PC-9 (cell line): ENCODE measurements around the gene ZBTB11. TPM values are rescaled to one million over a fixed set of nuclear protein-coding genes. Genes with fewer than 3 reads are reported as not detected.
A peak's percentile ranks its signal among the peaks of the same experiment; 100 is the strongest.

Experiments
- Bru-seq: library from RNA; stranded (reverse); fragments of 400-500 nt; gene quantifications from one replicate; lab custom pipeline; 2021; lab: Mats Ljungman, UMichigan
- BruChase-seq, 2 experiments: library from RNA; stranded (reverse); fragments of 400-500 nt; gene quantifications; one replicate each; lab custom pipeline; 2021; lab: Mats Ljungman, UMichigan
- BruUV-seq: library from RNA; stranded (reverse); fragments of 400-500 nt; replicated peaks from 2 replicates; lab custom pipeline; 2021; lab: Mats Ljungman, UMichigan
- CTCF ChIA-PET: fragments of 300-600 bp; sonication (Branson Sonifier 250); formaldehyde crosslinking; loops from one replicate; lab custom pipeline; 2022; ENCODE audit warnings: antibody characterized with exemption; lab: Charles Lee
- POLR2A ChIA-PET: fragments of 300-600 bp; sonication (Branson Sonifier 250); formaldehyde crosslinking; loops from one replicate; lab custom pipeline; 2022; ENCODE audit warnings: antibody characterized with exemption; ENCODE audit not compliant: unreplicated experiment; lab: Charles Lee
- DNase-seq, 2 experiments: peaks; one replicate each; pipeline versions ENCODE4 v3.0.0 to v3.0.0-alpha.2; 2015 to 2022; ENCODE audit warnings: mixed read lengths in 1 of 2
- H2AFZ ChIP-seq: fragments of 200-600 bp; sonication (generic); 2 replicates; pipeline ENCODE4 v1.8.1; 2017; ENCODE audit warnings: antibody characterized with exemption
- H3F3A ChIP-seq: fragments of 200-600 bp; sonication (generic); 2 replicates; pipeline ENCODE4 v1.8.1; 2017; ENCODE audit warnings: antibody characterized with exemption, mild to moderate bottlenecking, low read depth; ENCODE audit not compliant: insufficient read depth
- H3K27ac ChIP-seq: fragments of 200-600 bp; sonication (generic); 2 replicates; pipeline ENCODE4 v1.6.1; 2016; ENCODE audit warnings: mixed run types
- H3K27me3 ChIP-seq: fragments of 200-600 bp; sonication (generic); 2 replicates; pipeline ENCODE4 v1.6.1; 2016; ENCODE audit warnings: low read depth, mixed run types; ENCODE audit not compliant: insufficient read depth
- H3K36me3 ChIP-seq: fragments of 200-600 bp; sonication (generic); 2 replicates; pipeline ENCODE4 v1.6.1; 2016; ENCODE audit warnings: low read depth, mixed run types
- H3K4me1 ChIP-seq: fragments of 200-600 bp; sonication (generic); replicated peaks from 2 replicates; pipeline ENCODE4 v1.6.1; 2016; ENCODE audit warnings: mixed run types; ENCODE audit not compliant: insufficient read depth
- H3K4me2 ChIP-seq: fragments of 200-600 bp; sonication (generic); 2 replicates; pipeline ENCODE4 v1.6.1; 2017; ENCODE audit warnings: mixed run types
- H3K4me3 ChIP-seq: fragments of 200-600 bp; sonication (generic); 2 replicates; pipeline ENCODE4 v1.6.1; 2016; ENCODE audit warnings: mixed run types
- H3K79me2 ChIP-seq: fragments of 200-600 bp; sonication (generic); 2 replicates; pipeline ENCODE4 v1.6.1; 2017; ENCODE audit warnings: low read depth, mixed run types
- H3K9me2 ChIP-seq: fragments of 200-600 bp; sonication (generic); 2 replicates; pipeline ENCODE4 v1.8.1; 2017; ENCODE audit warnings: mild to moderate bottlenecking; ENCODE audit not compliant: insufficient read depth
- H3K9me3 ChIP-seq: fragments of 200-600 bp; sonication (generic); 2 replicates; pipeline ENCODE4 v1.8.1; 2016; ENCODE audit warnings: low read depth; ENCODE audit not compliant: insufficient read depth
- H4K20me1 ChIP-seq: fragments of 200-600 bp; sonication (generic); 2 replicates; pipeline ENCODE4 v1.8.1; 2017; ENCODE audit not compliant: insufficient read depth
- EZH2 ChIP-seq: fragments of 200-600 bp; sonication (generic); IDR thresholded peaks from 2 replicates; pipeline ENCODE4 v1.8.0; 2017; ENCODE audit warnings: antibody characterized with exemption, low read depth
- intact Hi-C: fragments of 100-400 bp; cut with micrococcal nuclease; formaldehyde crosslinking; loops from one replicate; pipeline ENCODE4 v1.10.0; 2022; ENCODE audit not compliant: unreplicated experiment
- long read RNA-seq: library from polyadenylated mRNA; stranded (forward); transcript quantifications from one replicate; pipeline ENCODE4 v2.0.0, GENCODE V29; 2022
- total RNA-seq: library from RNA; stranded (reverse); gene quantifications from 2 replicates; pipeline ENCODE4 v1.2.3, GENCODE V29; 2021
- TF ChIP-seq, protein P1 (sequence below): fragments of 200-600 bp; sonication (generic); conservative IDR thresholded peaks from 2 replicates; pipeline ENCODE4 v1.6.1; 2017; ENCODE audit warnings: mixed run types, antibody characterized with exemption, mild to moderate bottlenecking, moderate library complexity

Gene ZBTB11, protein sequence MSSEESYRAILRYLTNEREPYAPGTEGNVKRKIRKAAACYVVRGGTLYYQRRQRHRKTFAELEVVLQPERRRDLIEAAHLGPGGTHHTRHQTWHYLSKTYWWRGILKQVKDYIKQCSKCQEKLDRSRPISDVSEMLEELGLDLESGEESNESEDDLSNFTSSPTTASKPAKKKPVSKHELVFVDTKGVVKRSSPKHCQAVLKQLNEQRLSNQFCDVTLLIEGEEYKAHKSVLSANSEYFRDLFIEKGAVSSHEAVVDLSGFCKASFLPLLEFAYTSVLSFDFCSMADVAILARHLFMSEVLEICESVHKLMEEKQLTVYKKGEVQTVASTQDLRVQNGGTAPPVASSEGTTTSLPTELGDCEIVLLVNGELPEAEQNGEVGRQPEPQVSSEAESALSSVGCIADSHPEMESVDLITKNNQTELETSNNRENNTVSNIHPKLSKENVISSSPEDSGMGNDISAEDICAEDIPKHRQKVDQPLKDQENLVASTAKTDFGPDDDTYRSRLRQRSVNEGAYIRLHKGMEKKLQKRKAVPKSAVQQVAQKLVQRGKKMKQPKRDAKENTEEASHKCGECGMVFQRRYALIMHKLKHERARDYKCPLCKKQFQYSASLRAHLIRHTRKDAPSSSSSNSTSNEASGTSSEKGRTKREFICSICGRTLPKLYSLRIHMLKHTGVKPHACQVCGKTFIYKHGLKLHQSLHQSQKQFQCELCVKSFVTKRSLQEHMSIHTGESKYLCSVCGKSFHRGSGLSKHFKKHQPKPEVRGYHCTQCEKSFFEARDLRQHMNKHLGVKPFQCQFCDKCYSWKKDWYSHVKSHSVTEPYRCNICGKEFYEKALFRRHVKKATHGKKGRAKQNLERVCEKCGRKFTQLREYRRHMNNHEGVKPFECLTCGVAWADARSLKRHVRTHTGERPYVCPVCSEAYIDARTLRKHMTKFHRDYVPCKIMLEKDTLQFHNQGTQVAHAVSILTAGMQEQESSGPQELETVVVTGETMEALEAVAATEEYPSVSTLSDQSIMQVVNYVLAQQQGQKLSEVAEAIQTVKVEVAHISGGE
- 18.0 and 22.1 TPM in 2 replicates for total RNA-seq
- percentile 89 among the genes with signal in this experiment for Bru-seq, nascent RNA
- percentile 95 among the genes with signal in this experiment for BruChase-seq, experiment 1, labeled RNA remaining after a 2-hour chase
- percentile 88 among the genes with signal in this experiment for BruChase-seq, experiment 2, labeled RNA remaining after a 6-hour chase
- long read RNA-seq, full-length matches to known transcripts: 10 of 13 reads
- long read RNA-seq, partial matches to known transcripts: 3 of 13 reads
- long read RNA-seq, other reads (novel, unspliced or antisense): 0 of 13 reads

DNA sequence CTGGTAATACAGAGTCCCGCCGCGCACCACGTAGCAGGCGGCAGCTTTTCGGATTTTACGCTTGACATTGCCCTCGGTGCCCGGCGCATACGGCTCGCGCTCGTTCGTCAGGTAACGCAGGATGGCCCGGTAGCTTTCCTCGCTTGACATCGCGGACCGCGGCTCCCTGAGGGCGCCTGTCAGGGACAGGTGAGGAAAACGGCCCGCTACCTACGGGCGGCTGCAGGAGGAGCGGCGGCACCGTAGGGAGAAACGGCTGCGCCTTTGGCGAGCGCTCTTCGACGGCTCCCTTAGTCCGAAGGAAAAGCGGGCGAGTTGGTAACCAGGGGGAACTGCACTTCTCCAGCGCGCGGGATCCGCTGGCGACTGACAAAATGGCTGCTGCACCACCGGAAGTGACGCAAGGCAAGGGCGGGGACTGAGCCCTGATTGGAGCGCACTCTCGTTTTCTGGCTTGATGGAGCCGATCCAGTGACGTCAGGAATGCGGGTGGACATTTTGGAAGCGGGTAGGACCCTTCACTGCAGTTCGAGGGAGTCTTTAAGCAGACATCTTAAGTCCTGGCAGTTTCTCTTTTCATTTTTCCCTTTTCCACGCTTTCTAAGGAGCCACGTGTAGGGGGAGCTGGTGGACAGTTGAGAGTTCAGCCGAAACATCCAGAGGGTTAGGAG lies at the start of gene ZBTB11:
TSS of gene ZBTB11 (minus strand) at position 368 of the 671 bp plus-strand sequence. CDS start at position 150, 218 bp downstream.
- CTCF ChIA-PET: interaction anchor here (0.5 to 1.4 kb wide), 8 partner anchors 31 to 1338 kb away, joined by 3 to 8 read pairs (median 5); partner anchors contain the start of gene CEP97
- POLR2A ChIA-PET: interaction anchor here (0.7 to 1.3 kb wide), 5 partner anchors 11 to 500 kb away, joined by 3 to 6 read pairs (median 4); partner anchors contain the start of genes CEP97 and PCNP

DNA sequence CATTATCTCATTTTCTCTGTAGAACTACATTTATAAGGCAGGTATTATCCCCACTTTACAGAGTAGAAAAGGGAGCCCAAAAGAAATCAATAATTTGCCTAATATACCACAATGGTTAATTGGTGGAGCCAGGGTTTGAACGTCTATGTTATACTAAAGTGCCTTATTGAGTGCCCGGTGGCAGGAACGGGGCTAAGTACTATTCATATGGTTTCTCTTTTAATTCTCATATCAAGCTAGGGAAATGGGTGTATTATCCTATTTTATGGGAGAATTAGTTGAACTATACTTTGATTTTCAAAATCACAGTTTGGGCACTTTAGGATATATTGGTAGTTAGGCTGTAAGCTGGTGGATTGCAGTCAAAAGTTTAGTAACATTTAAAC lies 49.0 kb upstream of the ZBTB11 start:
- 0 out of 2 replicates have a peak, but pooled peaks cover 11% of the 10 kb centered on the region for H3F3A ChIP-seq
- no peaks in the 10 kb centered on the region for H3K9me2 ChIP-seq
- H3K79me2 ChIP-seq: peaks cover 18% of the 10 kb centered on the region
- H3K36me3 ChIP-seq: peaks cover 5% of the 10 kb centered on the region; the same call in 1 of the 2 replicates
- intact Hi-C loops: loop anchor here (2.0 kb wide), 1 partner anchor 39 kb away; the partner anchor contains the start of gene RPL24
- POLR2A ChIA-PET: no interaction called here
- peak overlapping the region; percentile 100; the same call in 1 of the 2 replicates for H2AFZ ChIP-seq
- no peaks in the 10 kb centered on the region for H3K9me3 ChIP-seq
- CTCF ChIA-PET: interaction anchor here (0.9 kb wide), 1 partner anchor 499 kb away, joined by 3 read pairs; no protein-coding TSS in a partner anchor
- TF ChIP-seq, protein P1, sequence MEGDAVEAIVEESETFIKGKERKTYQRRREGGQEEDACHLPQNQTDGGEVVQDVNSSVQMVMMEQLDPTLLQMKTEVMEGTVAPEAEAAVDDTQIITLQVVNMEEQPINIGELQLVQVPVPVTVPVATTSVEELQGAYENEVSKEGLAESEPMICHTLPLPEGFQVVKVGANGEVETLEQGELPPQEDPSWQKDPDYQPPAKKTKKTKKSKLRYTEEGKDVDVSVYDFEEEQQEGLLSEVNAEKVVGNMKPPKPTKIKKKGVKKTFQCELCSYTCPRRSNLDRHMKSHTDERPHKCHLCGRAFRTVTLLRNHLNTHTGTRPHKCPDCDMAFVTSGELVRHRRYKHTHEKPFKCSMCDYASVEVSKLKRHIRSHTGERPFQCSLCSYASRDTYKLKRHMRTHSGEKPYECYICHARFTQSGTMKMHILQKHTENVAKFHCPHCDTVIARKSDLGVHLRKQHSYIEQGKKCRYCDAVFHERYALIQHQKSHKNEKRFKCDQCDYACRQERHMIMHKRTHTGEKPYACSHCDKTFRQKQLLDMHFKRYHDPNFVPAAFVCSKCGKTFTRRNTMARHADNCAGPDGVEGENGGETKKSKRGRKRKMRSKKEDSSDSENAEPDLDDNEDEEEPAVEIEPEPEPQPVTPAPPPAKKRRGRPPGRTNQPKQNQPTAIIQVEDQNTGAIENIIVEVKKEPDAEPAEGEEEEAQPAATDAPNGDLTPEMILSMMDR: no peak
- TF ChIP-seq EZH2: no peak
- H4K20me1 ChIP-seq: no peaks in the 10 kb centered on the region
- peak overlapping the region; percentile 77 for H3K4me2 ChIP-seq
- no peak for DNase-seq
- H3K4me3 ChIP-seq: peak overlapping the region; percentile 90; the same call in 1 of the 2 replicates
- H3K4me1 ChIP-seq: peaks cover 10% of the 10 kb centered on the region
- no TSS peak for BruUV-seq
- no peak overlapping the region for H3K27ac ChIP-seq
- H3K27me3 ChIP-seq: no peaks in the 10 kb centered on the region

More for the DNA sequence above, at the start of gene ZBTB11:
- peak within 1 kb of the TSS; percentile 70 for H3K27ac ChIP-seq
- TF ChIP-seq, protein P1: peak; percentile 73
- no peak for TF ChIP-seq EZH2
- no peaks in the 10 kb centered on the region for H3K27me3 ChIP-seq
- H3K36me3 ChIP-seq: peaks cover 22% of the 10 kb centered on the region
- H3F3A ChIP-seq: peaks cover 58% of the 10 kb centered on the region
- peak within 1 kb of the TSS; percentile 87 for H3K4me2 ChIP-seq
- peaks cover 33% of the 10 kb centered on the region for H4K20me1 ChIP-seq
- no peaks in the 10 kb centered on the region for H3K9me2 ChIP-seq
- intact Hi-C loops: loop anchor here (1.0 to 5.0 kb wide), 5 partner anchors 9 to 170 kb away; partner anchors contain the start of genes CEP97, NFKBIZ, PCNP and RPL24
- peaks cover 22% of the 10 kb centered on the region for H3K4me1 ChIP-seq
- H3K4me3 ChIP-seq: peak within 1 kb of the TSS; percentile 79
- peak; percentile 100 for DNase-seq
- peaks cover 54% of the 10 kb centered on the region for H3K79me2 ChIP-seq
- peak within 1 kb of the TSS; percentile 93 for H2AFZ ChIP-seq
- H3K9me3 ChIP-seq: no peaks in the 10 kb centered on the region
- TSS peak; percentile 46 for BruUV-seq
